Measurements from ENCODE around the gene SUCLG2.

Gene SUCLG2

GRCh38 chr3:67384016-67384415, 270.4 kb downstream of the SUCLG2 start:
- no peak for DNase-seq (ENCODE audit: low spot score)

GRCh38 chr3:67383379-67383778, 271.0 kb downstream of the SUCLG2 start:
- DNase-seq (ENCODE audit: low spot score): no peak

GRCh38 chr3:67382536-67382935, 271.9 kb downstream of the SUCLG2 start:
- DNase-seq (ENCODE audit: low spot score): no peak

- DNase-seq (ENCODE audit: low spot score): peak; percentile 36
Measured at GRCh38 chr3:67381667-67382272, 272.6 kb downstream of the SUCLG2 start.

- no peak for DNase-seq (ENCODE audit: low spot score)
Measured at GRCh38 chr3:67380118-67380517, 274.3 kb downstream of the SUCLG2 start.

GRCh38 chr3:67377299-67377698, 277.1 kb downstream of the SUCLG2 start:
- no peak for DNase-seq (ENCODE audit: low spot score)

GRCh38 chr3:67376416-67376815, 278.0 kb downstream of the SUCLG2 start:
- no peak for DNase-seq (ENCODE audit: low spot score)

GRCh38 chr3:67375976-67376375, 278.4 kb downstream of the SUCLG2 start:
- DNase-seq (ENCODE audit: low spot score): no peak

GRCh38 chr3:67362686-67363085, 291.7 kb downstream of the SUCLG2 start:
- DNase-seq (ENCODE audit: low spot score): no peak

GRCh38 chr3:67361770-67362169, 292.6 kb downstream of the SUCLG2 start:
- DNase-seq (ENCODE audit: low spot score): no peak

GRCh38 chr3:67361323-67361722, 293.1 kb downstream of the SUCLG2 start:
- no peak for DNase-seq (ENCODE audit: low spot score)

GRCh38 chr3:67357610-67358458, 296.6 kb downstream of the SUCLG2 start:
- peak; percentile 59 for DNase-seq (ENCODE audit: low spot score)

GRCh38 chr3:67349551-67350174, 304.7 kb downstream of the SUCLG2 start:
- DNase-seq (ENCODE audit: low spot score): no peak

GRCh38 chr3:67346081-67346480, 308.3 kb downstream of the SUCLG2 start:
- no peak for DNase-seq (ENCODE audit: low spot score)

GRCh38 chr3:67335813-67336212, 318.6 kb downstream of the SUCLG2 start:
- no peak for DNase-seq (ENCODE audit: low spot score)

- DNase-seq (ENCODE audit: low spot score): no peak
Measured at GRCh38 chr3:67334588-67334987, 319.8 kb downstream of the SUCLG2 start.

GRCh38 chr3:67329358-67329757, 325.1 kb downstream of the SUCLG2 start:
- no peak for DNase-seq (ENCODE audit: low spot score)

- no peak for DNase-seq (ENCODE audit: low spot score)
Measured at GRCh38 chr3:67327582-67327981, 326.8 kb downstream of the SUCLG2 start.

GRCh38 chr3:67325231-67325630, 329.2 kb downstream of the SUCLG2 start:
- no peak for DNase-seq (ENCODE audit: low spot score)

Measured in COLO829 (cell line).